Measurements from ENCODE around the gene ADARB1.
A peak's percentile ranks its signal among the peaks of the same experiment; 100 is the strongest.

DNA sequence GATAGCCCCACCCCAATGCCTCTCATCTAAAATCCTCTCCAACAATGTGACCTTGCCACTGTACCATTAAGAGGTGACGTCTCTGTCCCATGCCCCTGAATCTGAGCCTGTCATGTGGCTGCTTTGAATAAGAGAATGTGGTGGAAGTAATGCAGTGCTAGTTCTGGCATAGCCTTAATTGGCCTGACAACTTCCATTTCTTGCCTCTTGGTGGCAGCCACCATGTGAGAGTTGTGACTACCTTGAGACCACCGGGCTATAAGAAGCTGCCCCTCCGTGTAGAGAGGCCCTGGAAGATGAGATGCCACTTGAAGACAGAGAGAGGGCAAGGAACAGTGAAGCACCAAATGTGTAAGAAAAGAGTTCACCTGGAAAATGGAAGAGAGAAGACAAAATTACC, 118.0 kb downstream of the ADARB1 start:
- TF ChIP-seq, protein P1, sequence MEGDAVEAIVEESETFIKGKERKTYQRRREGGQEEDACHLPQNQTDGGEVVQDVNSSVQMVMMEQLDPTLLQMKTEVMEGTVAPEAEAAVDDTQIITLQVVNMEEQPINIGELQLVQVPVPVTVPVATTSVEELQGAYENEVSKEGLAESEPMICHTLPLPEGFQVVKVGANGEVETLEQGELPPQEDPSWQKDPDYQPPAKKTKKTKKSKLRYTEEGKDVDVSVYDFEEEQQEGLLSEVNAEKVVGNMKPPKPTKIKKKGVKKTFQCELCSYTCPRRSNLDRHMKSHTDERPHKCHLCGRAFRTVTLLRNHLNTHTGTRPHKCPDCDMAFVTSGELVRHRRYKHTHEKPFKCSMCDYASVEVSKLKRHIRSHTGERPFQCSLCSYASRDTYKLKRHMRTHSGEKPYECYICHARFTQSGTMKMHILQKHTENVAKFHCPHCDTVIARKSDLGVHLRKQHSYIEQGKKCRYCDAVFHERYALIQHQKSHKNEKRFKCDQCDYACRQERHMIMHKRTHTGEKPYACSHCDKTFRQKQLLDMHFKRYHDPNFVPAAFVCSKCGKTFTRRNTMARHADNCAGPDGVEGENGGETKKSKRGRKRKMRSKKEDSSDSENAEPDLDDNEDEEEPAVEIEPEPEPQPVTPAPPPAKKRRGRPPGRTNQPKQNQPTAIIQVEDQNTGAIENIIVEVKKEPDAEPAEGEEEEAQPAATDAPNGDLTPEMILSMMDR (optimal IDR thresholded peaks at IDR 0.05 in 1 of 3, IDR thresholded peaks at IDR 0.05 in 1 of 3, conservative IDR thresholded peaks at IDR 0.05 in 1 of 3; ENCODE audit: extremely low read depth in 1 of 3, insufficient read depth in 2 of 3, low read length in 3 of 3) = peak in 1 of 3 experiments; percentile 19
- no peak for TF ChIP-seq EZH2 (IDR thresholded peaks at IDR 0.05; ENCODE audit: low read length)
